SK-N-MC (cell line): Measurements from ENCODE around the gene ANXA2.

Experiments used
- EZH2 ChIP-seq: fragments of 200-600 bp; sonication (generic); IDR thresholded peaks from one replicate; pipeline ENCODE4 v1.6.1; 2017; ENCODE audit warnings: antibody characterized with exemption
- FOXP2 ChIP-seq: optimal IDR thresholded peaks from 2 replicates; pipeline ENCODE3; 2011; ENCODE audit warnings: mild to moderate bottlenecking, moderate library complexity; ENCODE audit not compliant: insufficient read depth; ENCODE audit errors: extremely low read length, control extremely low read depth
- POLR2AphosphoS5 ChIP-seq: IDR thresholded peaks from 2 replicates; pipeline ENCODE4 v1.6.1; 2012; ENCODE audit warnings: mild to moderate bottlenecking, low read depth, low read length, borderline replicate concordance

DNA sequence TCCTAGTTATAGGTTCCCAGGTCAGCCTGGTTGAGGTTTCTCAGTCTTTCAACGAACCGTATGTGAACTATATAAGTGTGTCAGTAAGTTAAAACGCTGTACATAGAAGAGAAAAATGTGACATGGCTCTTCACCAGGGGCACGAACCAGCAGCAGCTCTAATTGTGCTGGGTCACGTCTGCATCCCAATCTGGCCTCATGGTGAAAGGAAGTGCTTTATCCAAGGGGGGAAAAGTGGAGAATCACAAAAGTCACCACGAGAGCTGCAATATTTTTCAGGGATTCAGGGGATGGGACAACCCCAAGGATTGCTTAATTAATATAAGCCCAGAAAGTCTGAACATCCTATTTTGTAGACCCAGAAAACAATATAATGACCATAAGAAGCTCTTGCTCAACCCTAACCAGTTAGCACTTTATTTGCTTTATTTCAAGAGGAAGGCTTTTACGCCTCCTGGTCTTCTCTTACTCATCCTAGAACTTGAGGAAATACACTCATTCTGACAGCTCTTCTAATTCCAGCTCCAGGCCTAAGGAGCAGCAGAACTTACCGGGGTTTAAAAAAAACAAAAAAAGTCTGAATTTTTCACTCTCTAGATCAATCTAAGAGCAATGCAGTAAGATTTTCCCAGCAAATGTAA is 16.5 kb downstream of the ANXA2 start:
- TF ChIP-seq POLR2AphosphoS5 (no peak), EZH2 (no peak), FOXP2 (no peak)
